ENCODE results near the gene FBXL7.

Gene FBXL7

DNA sequence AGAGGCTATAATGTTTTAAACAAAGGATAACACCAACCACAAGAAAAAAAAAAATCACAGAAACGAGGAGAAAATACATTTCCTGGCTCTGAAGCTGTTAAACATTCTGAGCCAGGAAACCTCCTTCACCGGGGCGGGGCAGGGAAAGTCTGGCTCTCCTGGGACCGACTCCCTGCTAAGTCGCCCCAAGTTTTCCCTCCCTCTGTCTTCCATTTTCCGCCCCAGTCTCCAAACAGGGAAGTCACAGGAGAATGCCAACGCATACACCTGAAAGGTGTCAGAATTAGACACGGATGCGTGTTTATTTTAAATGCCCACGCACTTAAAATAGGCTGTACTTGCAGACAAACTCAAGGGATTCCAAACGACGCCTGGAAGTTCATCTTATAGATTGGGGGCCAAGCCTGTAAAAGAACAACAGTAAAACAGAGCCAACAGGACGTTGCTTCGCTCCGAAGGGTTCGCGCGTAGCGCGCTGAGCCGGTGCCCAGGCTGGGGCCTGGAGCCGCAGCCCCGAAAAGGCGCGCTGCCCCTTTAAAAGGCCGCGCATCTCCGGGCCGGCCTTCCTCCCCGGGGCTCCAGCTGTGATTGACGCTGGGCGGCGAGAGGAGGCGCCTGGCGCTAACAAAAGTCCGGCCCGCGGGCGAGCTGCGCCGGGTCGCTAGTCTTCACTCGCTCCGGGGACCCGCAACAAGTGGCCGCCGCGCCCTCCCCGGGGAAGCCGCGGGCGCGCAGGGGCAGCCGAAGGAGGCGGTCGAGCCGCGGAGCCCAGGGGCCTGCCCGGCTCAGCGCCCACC is at the start of gene FBXL7:
TSS of gene FBXL7 (plus strand) at position 653 of the 797 bp plus-strand sequence.
- TF ChIP-seq, protein P1, sequence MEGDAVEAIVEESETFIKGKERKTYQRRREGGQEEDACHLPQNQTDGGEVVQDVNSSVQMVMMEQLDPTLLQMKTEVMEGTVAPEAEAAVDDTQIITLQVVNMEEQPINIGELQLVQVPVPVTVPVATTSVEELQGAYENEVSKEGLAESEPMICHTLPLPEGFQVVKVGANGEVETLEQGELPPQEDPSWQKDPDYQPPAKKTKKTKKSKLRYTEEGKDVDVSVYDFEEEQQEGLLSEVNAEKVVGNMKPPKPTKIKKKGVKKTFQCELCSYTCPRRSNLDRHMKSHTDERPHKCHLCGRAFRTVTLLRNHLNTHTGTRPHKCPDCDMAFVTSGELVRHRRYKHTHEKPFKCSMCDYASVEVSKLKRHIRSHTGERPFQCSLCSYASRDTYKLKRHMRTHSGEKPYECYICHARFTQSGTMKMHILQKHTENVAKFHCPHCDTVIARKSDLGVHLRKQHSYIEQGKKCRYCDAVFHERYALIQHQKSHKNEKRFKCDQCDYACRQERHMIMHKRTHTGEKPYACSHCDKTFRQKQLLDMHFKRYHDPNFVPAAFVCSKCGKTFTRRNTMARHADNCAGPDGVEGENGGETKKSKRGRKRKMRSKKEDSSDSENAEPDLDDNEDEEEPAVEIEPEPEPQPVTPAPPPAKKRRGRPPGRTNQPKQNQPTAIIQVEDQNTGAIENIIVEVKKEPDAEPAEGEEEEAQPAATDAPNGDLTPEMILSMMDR (IDR thresholded peaks at IDR 0.05; ENCODE audit: low read depth, low read length), result no peak
- TF ChIP-seq EZH2phosphoT487 (IDR thresholded peaks at IDR 0.05; ENCODE audit: low read depth), result no peak
- no peak within 1 kb of the TSS for H3K27ac ChIP-seq (ENCODE audit: low read length)
- H3K27me3 ChIP-seq (ENCODE audit: low read depth, low read length), result no peaks in the 10 kb centered on the region
- H3K4me1 ChIP-seq (ENCODE audit: low read length), result no peaks in the 10 kb centered on the region
- no peak within 1 kb of the TSS for H3K9ac ChIP-seq (ENCODE audit: low read length)
- H3K4me3 ChIP-seq (ENCODE audit: low read length), result no peak within 1 kb of the TSS
- H2AFZ ChIP-seq (ENCODE audit: low read depth, low read length), result no peak within 1 kb of the TSS
- H3K9me3 ChIP-seq (ENCODE audit: insufficient read depth, low read length), result no peaks in the 10 kb centered on the region
- H3K79me2 ChIP-seq (ENCODE audit: low read length), result no peaks in the 10 kb centered on the region
- no peak within 1 kb of the TSS for H3K4me2 ChIP-seq (ENCODE audit: low read length)
- no peaks in the 10 kb centered on the region for H4K20me1 ChIP-seq (ENCODE audit: insufficient read depth, low read length)
- H3K36me3 ChIP-seq (replicated peaks; ENCODE audit: low read depth, low read length), result no peaks in the 10 kb centered on the region

DNA sequence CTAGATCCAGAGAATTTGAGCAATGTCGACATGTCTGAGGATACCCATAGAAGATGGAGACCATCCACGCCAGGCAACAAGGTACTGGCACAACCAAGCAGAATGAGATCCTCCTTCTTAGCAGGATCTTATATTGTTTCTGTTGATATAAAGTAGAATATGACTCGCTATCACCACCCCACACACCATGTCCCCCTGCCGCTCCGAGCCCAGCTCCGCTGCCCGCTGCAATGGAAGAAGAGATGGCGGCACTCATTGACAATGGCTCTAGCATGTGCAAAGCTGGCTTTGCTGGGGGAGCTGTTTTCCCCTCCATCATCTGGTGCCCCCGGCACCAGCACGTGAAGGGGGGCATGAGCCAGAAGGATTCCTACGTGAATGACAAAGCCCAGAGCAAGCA is 49.5 kb upstream of the FBXL7 start:
- no peaks in the 10 kb centered on the region for H3K9me3 ChIP-seq (ENCODE audit: insufficient read depth, low read length)
- H2AFZ ChIP-seq (ENCODE audit: low read depth, low read length), result no peak overlapping the region
- H3K79me2 ChIP-seq (ENCODE audit: low read length), result no peaks in the 10 kb centered on the region
- no peaks in the 10 kb centered on the region for H3K4me1 ChIP-seq (ENCODE audit: low read length)
- no peaks in the 10 kb centered on the region for H4K20me1 ChIP-seq (ENCODE audit: insufficient read depth, low read length)
- no peak overlapping the region for H3K4me2 ChIP-seq (ENCODE audit: low read length)
- TF ChIP-seq, protein P1 (IDR thresholded peaks at IDR 0.05; ENCODE audit: low read depth, low read length), result no peak
- no peak for TF ChIP-seq EZH2phosphoT487 (IDR thresholded peaks at IDR 0.05; ENCODE audit: low read depth)
- H3K9ac ChIP-seq (ENCODE audit: low read length), result no peak overlapping the region
- H3K27ac ChIP-seq (ENCODE audit: low read length), result no peak overlapping the region
- H3K27me3 ChIP-seq (ENCODE audit: low read depth, low read length), result no peaks in the 10 kb centered on the region
- no peaks in the 10 kb centered on the region for H3K36me3 ChIP-seq (replicated peaks; ENCODE audit: low read depth, low read length)
- no peak overlapping the region for H3K4me3 ChIP-seq (ENCODE audit: low read length)

DNA sequence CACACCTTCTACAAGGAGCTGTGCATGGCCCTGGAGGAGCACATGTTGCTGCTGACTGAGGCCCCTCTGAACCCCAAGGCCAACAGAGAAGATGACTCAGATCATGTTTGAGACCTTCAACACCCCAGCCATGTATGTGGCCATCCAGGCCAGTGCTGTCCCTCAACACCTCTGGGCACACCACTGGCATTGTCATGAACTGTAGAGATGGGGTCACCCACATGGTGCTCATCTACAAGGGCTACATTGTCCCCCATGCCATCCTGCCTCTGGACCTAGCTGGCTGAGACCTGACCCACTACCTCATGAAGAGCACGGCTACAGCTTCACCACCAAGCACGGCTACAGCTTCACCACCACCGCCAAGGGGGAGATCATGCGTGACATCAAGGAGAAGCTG is 49.0 kb upstream of the FBXL7 start:
- H2AFZ ChIP-seq (ENCODE audit: low read depth, low read length), result no peak overlapping the region
- no peak overlapping the region for H3K27ac ChIP-seq (ENCODE audit: low read length)
- no peaks in the 10 kb centered on the region for H3K9me3 ChIP-seq (ENCODE audit: insufficient read depth, low read length)
- H3K9ac ChIP-seq (ENCODE audit: low read length), result no peak overlapping the region
- H3K4me1 ChIP-seq (ENCODE audit: low read length), result no peaks in the 10 kb centered on the region
- H3K27me3 ChIP-seq (ENCODE audit: low read depth, low read length), result no peaks in the 10 kb centered on the region
- H3K36me3 ChIP-seq (replicated peaks; ENCODE audit: low read depth, low read length), result no peaks in the 10 kb centered on the region
- no peaks in the 10 kb centered on the region for H4K20me1 ChIP-seq (ENCODE audit: insufficient read depth, low read length)
- no peak overlapping the region for H3K4me3 ChIP-seq (ENCODE audit: low read length)
- no peak for TF ChIP-seq EZH2phosphoT487 (IDR thresholded peaks at IDR 0.05; ENCODE audit: low read depth)
- H3K79me2 ChIP-seq (ENCODE audit: low read length), result no peaks in the 10 kb centered on the region
- no peak overlapping the region for H3K4me2 ChIP-seq (ENCODE audit: low read length)

DNA sequence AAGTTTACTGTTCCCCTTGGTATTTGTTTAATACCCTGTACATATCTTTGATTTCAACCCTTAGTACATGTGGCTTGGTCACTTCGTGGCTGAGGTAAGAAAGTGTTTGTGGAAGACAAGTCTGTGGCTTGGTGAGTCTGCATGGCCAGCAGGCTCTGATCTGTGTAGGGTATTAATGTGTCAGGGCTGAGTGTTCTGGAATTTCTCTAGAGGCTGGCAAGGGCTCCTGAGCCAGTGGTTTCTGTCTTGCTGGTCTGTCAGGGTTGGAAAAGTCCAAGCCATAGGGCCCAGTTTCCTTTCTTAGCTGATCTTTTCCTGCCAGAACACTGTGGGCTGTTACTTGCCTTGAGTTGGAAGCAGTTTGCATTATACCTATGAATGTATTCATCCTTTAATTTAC is 48.0 kb upstream of the FBXL7 start:
- no peak overlapping the region for H3K4me2 ChIP-seq (ENCODE audit: low read length)

More for the DNA sequence above, 48.0 kb upstream of the FBXL7 start:
- no peak for TF ChIP-seq EZH2phosphoT487 (IDR thresholded peaks at IDR 0.05; ENCODE audit: low read depth)
- TF ChIP-seq, protein P1 (IDR thresholded peaks at IDR 0.05; ENCODE audit: low read depth, low read length), result no peak
- Histone ChIP-seq H3K9me3 (ENCODE audit: insufficient read depth, low read length) (no peaks in the 10 kb centered on the region), H3K4me1 (ENCODE audit: low read length) (no peaks in the 10 kb centered on the region), H3K27ac (ENCODE audit: low read length) (no peak overlapping the region), H3K79me2 (ENCODE audit: low read length) (no peaks in the 10 kb centered on the region), H2AFZ (ENCODE audit: low read depth, low read length) (no peak overlapping the region), H3K4me3 (ENCODE audit: low read length) (no peak overlapping the region), H3K9ac (ENCODE audit: low read length) (no peak overlapping the region), H4K20me1 (ENCODE audit: insufficient read depth, low read length) (no peaks in the 10 kb centered on the region), H3K36me3 (replicated peaks; ENCODE audit: low read depth, low read length) (no peaks in the 10 kb centered on the region), H3K27me3 (ENCODE audit: low read depth, low read length) (no peaks in the 10 kb centered on the region)

Measured in OCI-LY3 (cell line).